Testis (tissue), 3 donors: ENCODE results near the gene DEPDC5. TPM values are rescaled to one million over a fixed set of nuclear protein-coding genes. Genes with fewer than 3 reads are reported as not detected.

ENCODE experiments used
- DNase-seq: peaks from one replicate; pipeline ENCODE4 v3.0.0-alpha.2; 2019
- H3K27ac ChIP-seq, 2 donors: fragments of 200-600 bp; sonication (generic); one replicate each; pipeline ENCODE4 v1.5.1; 2019
- H3K27me3 ChIP-seq: fragments of 200-600 bp; sonication (generic); one replicate; pipeline ENCODE4 v1.5.1; 2019
- H3K36me3 ChIP-seq: fragments of 200-600 bp; sonication (generic); one replicate; pipeline ENCODE4 v1.5.1; 2017; ENCODE audit warnings: low read depth; ENCODE audit errors: missing control alignments
- H3K4me1 ChIP-seq: fragments of 200-600 bp; sonication (generic); one replicate; pipeline ENCODE4 v1.5.1; 2019
- H3K4me3 ChIP-seq, 2 donors: fragments of 200-600 bp; sonication (generic); one replicate each; pipeline ENCODE4 v1.5.1; 2017 to 2019
- H3K9me3 ChIP-seq: fragments of 200-600 bp; sonication (generic); one replicate; pipeline ENCODE4 v1.5.1; 2017
- POLR2A ChIP-seq: fragments of 450-650 bp; IDR thresholded peaks from one replicate; pipeline ENCODE4 v1.6.1; 2017; ENCODE audit warnings: antibody characterized with exemption, mild to moderate bottlenecking, moderate library complexity
- WGBS, 2 donors: methylation state at CpG; one replicate each; pipeline ENCODE4 v1.1.5; 2018; 5-methylcytosine and 5-hydroxymethylcytosine counted together
- intact Hi-C: fragments of 100-400 bp; cut with DNase I; formaldehyde crosslinking; loops from one replicate; pipeline ENCODE4 v1.15.1; 2023; ENCODE audit warnings: low total_unique reads
- polyA plus RNA-seq: library from polyadenylated mRNA; stranded (reverse); fragments of 350-450 nt; fragmentation: Illumina TruSeq; extraction: RNeasy Lipid Tissue Mini Kit (QIAGEN cat#74804); gene quantifications from one replicate; pipeline ENCODE4 v1.2.3, GENCODE V29; 2014; ENCODE audit warnings: low read depth, low replicate concordance; ENCODE audit not compliant: insufficient read depth
- total RNA-seq, 2 donors: library from RNA; depleted of rRNA; stranded (reverse); fragments of >200 nt; gene quantifications; one replicate each; pipeline ENCODE4 v1.2.3, GENCODE V29; 2016
- TF ChIP-seq, protein P1 (sequence below), 3 experiments: fragments of 450-650 bp in 2 of 3; fragments of 200-600 bp in 1 of 3; sonication (generic) in 1 of 3; IDR thresholded peaks; one replicate each; pipeline ENCODE4 v1.5.1; 2016 to 2019; ENCODE audit warnings: antibody characterized with exemption in 3 of 3, mild to moderate bottlenecking in 2 of 3, moderate library complexity in 1 of 3

DEPDC5 gene
- total and polyA plus RNA-seq, 3 donors from 2014 or later, result 22.1 to 70.6 (median 57.8) TPM

DNA sequence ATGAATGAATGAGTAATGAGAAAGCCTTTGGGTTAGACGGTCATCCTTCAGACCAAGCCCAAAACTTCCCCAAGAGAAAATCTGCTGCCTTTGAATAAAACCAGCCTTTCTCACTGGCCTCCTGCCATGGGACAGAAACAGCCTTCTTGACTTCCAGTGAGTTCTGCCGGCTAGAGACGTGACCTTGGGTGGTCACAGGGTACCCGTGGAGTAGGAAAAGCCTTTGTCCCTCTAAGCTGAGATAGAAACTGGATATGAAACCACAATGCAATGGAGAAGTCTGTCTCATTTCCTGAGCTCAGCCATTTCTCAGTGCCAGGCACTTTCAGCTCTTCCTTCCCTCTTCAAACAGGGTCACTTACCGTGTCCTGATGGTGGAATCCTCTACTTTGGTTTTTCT is 169.3 kb downstream of the DEPDC5 start:
- DNase-seq, result peak; percentile 48

DNA sequence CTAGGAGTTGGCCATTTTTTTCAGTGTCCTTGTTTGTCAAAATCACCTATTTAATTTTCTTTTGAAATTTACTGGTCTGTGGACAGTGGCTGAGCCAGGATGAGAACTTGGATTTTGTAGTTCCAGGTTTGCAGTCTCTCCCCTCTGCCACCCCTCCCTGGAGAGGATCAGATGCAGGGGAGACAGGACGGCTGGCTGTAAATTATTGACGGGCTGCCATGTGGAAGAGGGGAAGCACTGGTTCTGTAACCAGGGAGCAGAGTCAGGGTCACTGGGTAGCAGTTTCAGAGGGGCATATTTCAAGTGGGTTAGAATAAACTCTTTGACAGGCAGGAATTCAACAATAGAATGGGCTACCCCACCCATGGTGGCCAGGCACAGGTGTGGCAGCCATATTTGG is 169.9 kb downstream of the DEPDC5 start:
- WGBS, 2 donors, result 75 to 82% methylated on average over 2 of the region's 2 CpGs
- intact Hi-C loops, result no loop called here
- peaks cover 8% of the 10 kb centered on the region for H3K4me1 ChIP-seq

More for the DNA sequence above, 169.3 kb downstream of the DEPDC5 start:
- Histone ChIP-seq H3K4me1 (peaks cover 7% of the 10 kb centered on the region), H3K27ac (peak overlapping the region in 1 of 2 donors; percentile 10), H3K27me3 (no peaks in the 10 kb centered on the region), H3K4me3 (no peak overlapping the region), H3K36me3 (no peaks in the 10 kb centered on the region), H3K9me3 (no peaks in the 10 kb centered on the region)
- WGBS, 2 donors, result 32 to 54% methylated on average over 5 of the region's 5 CpGs
- intact Hi-C loops, result no loop called here
- TF ChIP-seq, protein P1, sequence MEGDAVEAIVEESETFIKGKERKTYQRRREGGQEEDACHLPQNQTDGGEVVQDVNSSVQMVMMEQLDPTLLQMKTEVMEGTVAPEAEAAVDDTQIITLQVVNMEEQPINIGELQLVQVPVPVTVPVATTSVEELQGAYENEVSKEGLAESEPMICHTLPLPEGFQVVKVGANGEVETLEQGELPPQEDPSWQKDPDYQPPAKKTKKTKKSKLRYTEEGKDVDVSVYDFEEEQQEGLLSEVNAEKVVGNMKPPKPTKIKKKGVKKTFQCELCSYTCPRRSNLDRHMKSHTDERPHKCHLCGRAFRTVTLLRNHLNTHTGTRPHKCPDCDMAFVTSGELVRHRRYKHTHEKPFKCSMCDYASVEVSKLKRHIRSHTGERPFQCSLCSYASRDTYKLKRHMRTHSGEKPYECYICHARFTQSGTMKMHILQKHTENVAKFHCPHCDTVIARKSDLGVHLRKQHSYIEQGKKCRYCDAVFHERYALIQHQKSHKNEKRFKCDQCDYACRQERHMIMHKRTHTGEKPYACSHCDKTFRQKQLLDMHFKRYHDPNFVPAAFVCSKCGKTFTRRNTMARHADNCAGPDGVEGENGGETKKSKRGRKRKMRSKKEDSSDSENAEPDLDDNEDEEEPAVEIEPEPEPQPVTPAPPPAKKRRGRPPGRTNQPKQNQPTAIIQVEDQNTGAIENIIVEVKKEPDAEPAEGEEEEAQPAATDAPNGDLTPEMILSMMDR (IDR thresholded peaks at IDR 0.05), result no peak
- TF ChIP-seq POLR2A, result no peak

DNA sequence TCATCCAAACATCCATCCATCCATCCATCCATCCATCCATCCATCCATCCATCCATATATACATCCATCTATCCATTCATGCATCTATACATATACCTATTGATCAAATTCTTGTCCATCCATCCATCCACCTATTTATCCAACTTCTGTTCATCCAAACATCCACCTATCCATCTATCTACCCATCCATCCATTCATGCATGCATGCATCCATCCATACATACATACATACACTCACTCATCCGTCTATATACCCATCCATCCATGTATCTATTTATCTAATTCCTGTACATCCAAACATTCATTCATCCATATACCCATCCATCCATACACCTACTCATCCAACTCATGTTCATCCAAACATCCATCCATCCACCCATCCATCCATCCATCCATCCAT is 171.2 kb downstream of the DEPDC5 start:
- DNase-seq, result no peak
- intact Hi-C loops, result no loop called here
- Histone ChIP-seq H3K27ac (no peak overlapping the region), H3K4me3 (no peak overlapping the region), H3K9me3 (no peaks in the 10 kb centered on the region), H3K27me3 (no peaks in the 10 kb centered on the region), H3K36me3 (no peaks in the 10 kb centered on the region), H3K4me1 (peaks cover 17% of the 10 kb centered on the region)
- WGBS, 2 donors, result 76 to 98% methylated on average over 1 of the region's 1 CpG
- TF ChIP-seq, protein P1 (IDR thresholded peaks at IDR 0.05), result no peak
- no peak for TF ChIP-seq POLR2A

More for the DNA sequence above, 169.9 kb downstream of the DEPDC5 start:
- Histone ChIP-seq H3K9me3 (no peaks in the 10 kb centered on the region), H3K36me3 (no peaks in the 10 kb centered on the region), H3K4me3 (no peak overlapping the region), H3K27ac (peak overlapping the region in 1 of 2 donors; percentile 10), H3K27me3 (no peaks in the 10 kb centered on the region)
- no peak for DNase-seq
- no peak for TF ChIP-seq POLR2A
- TF ChIP-seq, protein P1 (IDR thresholded peaks at IDR 0.05), result no peak

DNA sequence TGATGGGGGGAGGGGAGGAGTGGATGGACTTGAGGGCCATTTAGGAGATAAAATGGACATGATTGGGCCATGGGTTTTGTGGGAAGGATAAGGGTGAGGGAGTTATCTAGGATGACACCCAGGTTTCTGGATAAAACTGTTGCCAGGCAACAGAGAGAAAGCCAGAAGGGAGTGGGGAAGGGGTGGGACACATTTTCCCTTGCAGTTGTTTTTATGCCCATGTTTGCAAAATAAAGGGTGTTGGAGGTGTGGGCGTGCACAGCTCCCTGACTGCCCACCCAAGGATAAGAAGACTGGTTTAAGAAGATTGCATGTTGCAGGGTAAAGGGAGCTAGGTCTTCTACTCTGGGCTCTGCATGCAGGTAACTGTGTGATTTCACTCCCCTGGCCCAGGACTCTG is 172.2 kb downstream of the DEPDC5 start:
- WGBS, 2 donors, result 78 to 79% methylated on average over 1 of the region's 1 CpG
- Histone ChIP-seq H3K27ac (no peak overlapping the region), H3K9me3 (no peaks in the 10 kb centered on the region), H3K27me3 (no peaks in the 10 kb centered on the region), H3K4me1 (peaks cover 17% of the 10 kb centered on the region), H3K36me3 (no peaks in the 10 kb centered on the region), H3K4me3 (no peak overlapping the region)
- intact Hi-C loops, result no loop called here
- no peak for DNase-seq
- TF ChIP-seq, protein P1 (IDR thresholded peaks at IDR 0.05), result no peak
- TF ChIP-seq POLR2A, result no peak

DNA sequence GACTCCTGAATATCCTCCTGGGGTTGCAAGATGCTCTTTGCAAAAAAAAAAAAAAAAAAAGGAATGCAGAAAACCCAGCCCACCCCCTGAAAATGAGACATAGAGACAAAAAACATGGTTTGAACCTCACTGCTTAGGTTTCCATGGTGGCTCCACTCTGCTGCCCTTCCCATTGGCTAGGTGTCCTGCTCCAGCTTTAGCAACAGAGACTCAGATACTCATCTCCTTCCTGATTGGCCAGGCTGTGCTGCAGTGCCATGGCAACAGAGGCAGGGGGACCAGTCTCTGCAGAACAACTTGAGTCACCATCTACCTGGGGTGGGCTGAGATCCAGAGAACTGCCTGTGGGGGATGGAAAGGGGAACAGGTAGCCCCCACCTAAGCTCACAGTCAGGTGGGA is 173.2 kb downstream of the DEPDC5 start:
- no peak for DNase-seq
- TF ChIP-seq, protein P1 (IDR thresholded peaks at IDR 0.05), result no peak
- TF ChIP-seq POLR2A, result no peak
- Histone ChIP-seq H3K4me3 (no peak overlapping the region), H3K4me1 (peaks cover 17% of the 10 kb centered on the region), H3K27ac (no peak overlapping the region), H3K27me3 (no peaks in the 10 kb centered on the region), H3K9me3 (no peaks in the 10 kb centered on the region), H3K36me3 (no peaks in the 10 kb centered on the region)
- intact Hi-C loops, result no loop called here
